Measurements from ENCODE around the gene GRM7. TPM values are rescaled to one million over a fixed set of nuclear protein-coding genes. Genes with fewer than 3 reads are reported as not detected.

The GRM7 gene
- total RNA-seq, 2 donors from 2014 or later: 0.33 to 1.3 TPM

GRCh38 chr3:7779331-7779730 lies 918.4 kb downstream of the GRM7 start:
- ATAC-seq: no peak
- WGBS, 2 donors: 64 to 74% methylated on average over 4 of the region's 4 CpGs

GRCh38 chr3:7781395-7781794 lies 920.5 kb downstream of the GRM7 start:
- no peak for DNase-seq
- no peaks in the 10 kb centered on the region for H3K27me3 ChIP-seq
- no peak for ATAC-seq
- no peak for TF ChIP-seq POLR2A (IDR thresholded peaks at IDR 0.05)
- no peak for TF ChIP-seq CTCF (IDR thresholded peaks at IDR 0.05)
- H3K27ac ChIP-seq: no peak overlapping the region
- no peaks in the 10 kb centered on the region for H3K4me1 ChIP-seq
- no peaks in the 10 kb centered on the region for H3K9me3 ChIP-seq
- WGBS, 2 donors: 63 to 72% methylated on average over 4 of the region's 4 CpGs
- intact Hi-C loops (cut with DNase I): no loop called here
- no peaks in the 10 kb centered on the region for H3K36me3 ChIP-seq (replicated peaks in 1 of 2; ENCODE audit: insufficient read depth in 1 of 2, low read depth in 2 of 2)
- no peak overlapping the region for H3K4me3 ChIP-seq

More at GRCh38 chr3:7779331-7779730, 918.4 kb downstream of the GRM7 start:
- Histone ChIP-seq H3K9me3 (no peaks in the 10 kb centered on the region), H3K36me3 (replicated peaks in 1 of 2; ENCODE audit: insufficient read depth in 1 of 2, low read depth in 2 of 2) (no peaks in the 10 kb centered on the region), H3K4me3 (no peak overlapping the region), H3K4me1 (no peaks in the 10 kb centered on the region), H3K27me3 (no peaks in the 10 kb centered on the region), H3K27ac (no peak overlapping the region)
- no peak for DNase-seq
- intact Hi-C loops (cut with DNase I): no loop called here
- no peak for TF ChIP-seq CTCF (IDR thresholded peaks at IDR 0.05)

- no peak for ATAC-seq
- Histone ChIP-seq H3K36me3 (replicated peaks in 1 of 2; ENCODE audit: insufficient read depth in 1 of 2, low read depth in 2 of 2) (no peaks in the 10 kb centered on the region), H3K9me3 (no peaks in the 10 kb centered on the region), H3K4me3 (no peak overlapping the region), H3K27ac (no peak overlapping the region), H3K4me1 (no peaks in the 10 kb centered on the region), H3K27me3 (no peaks in the 10 kb centered on the region)
- 35 to 50% methylated on average over 5 of the region's 5 CpGs for WGBS, 2 donors
- intact Hi-C loops (cut with DNase I): no loop called here
- DNase-seq: no peak
- TF ChIP-seq POLR2A (IDR thresholded peaks at IDR 0.05) (no peak), CTCF (IDR thresholded peaks at IDR 0.05) (no peak)
Measured at GRCh38 chr3:7787871-7788828, 927.2 kb downstream of the GRM7 start.

- no peak overlapping the region for H3K4me3 ChIP-seq
- intact Hi-C loops (cut with DNase I): no loop called here
- DNase-seq: no peak
- H3K9me3 ChIP-seq: no peaks in the 10 kb centered on the region
- TF ChIP-seq CTCF (IDR thresholded peaks at IDR 0.05): no peak
- 18 to 44% methylated on average over 1 of the region's 1 CpG for WGBS, 2 donors
- H3K27me3 ChIP-seq: no peaks in the 10 kb centered on the region
- no peaks in the 10 kb centered on the region for H3K36me3 ChIP-seq (replicated peaks in 1 of 2; ENCODE audit: insufficient read depth in 1 of 2, low read depth in 2 of 2)
- no peak overlapping the region for H3K27ac ChIP-seq
- ATAC-seq: no peak
- H3K4me1 ChIP-seq: no peaks in the 10 kb centered on the region
Measured at GRCh38 chr3:7788881-7789280, 928.0 kb downstream of the GRM7 start.

- no peaks in the 10 kb centered on the region for H3K9me3 ChIP-seq
- ATAC-seq: no peak
- intact Hi-C loops (cut with DNase I): no loop called here
Measured at GRCh38 chr3:7789324-7789723, 928.4 kb downstream of the GRM7 start.

More at GRCh38 chr3:7789324-7789723, 928.4 kb downstream of the GRM7 start:
- Histone ChIP-seq H3K27ac (no peak overlapping the region), H3K4me3 (no peak overlapping the region), H3K36me3 (replicated peaks in 1 of 2; ENCODE audit: insufficient read depth in 1 of 2, low read depth in 2 of 2) (no peaks in the 10 kb centered on the region), H3K27me3 (no peaks in the 10 kb centered on the region), H3K4me1 (no peaks in the 10 kb centered on the region)
- no peak for TF ChIP-seq CTCF (IDR thresholded peaks at IDR 0.05)
- TF ChIP-seq POLR2A (IDR thresholded peaks at IDR 0.05): no peak
- WGBS, 2 donors: 56 to 63% methylated on average over 7 of the region's 7 CpGs
- DNase-seq: no peak

Measured in body of pancreas (tissue), 4 donors.